BLaER1 (cell line): ENCODE results near the gene ZFP90.
"Not testable (repeated sequence)": the region's sequence is repeated elsewhere in the genome, so short reads cannot be mapped to it uniquely, and the experiment has no call there.

Source experiments
- H3K27ac ChIP-seq: shearing (Covaris generic); formaldehyde crosslinking; 2 replicates; pipeline ENCODE4 v1.8.1; 2022
- H3K27me3 ChIP-seq: shearing (Covaris generic); formaldehyde crosslinking; 2 replicates; pipeline ENCODE4 v1.8.1; 2022
- H3K36me3 ChIP-seq: shearing (Covaris generic); formaldehyde crosslinking; 2 replicates; pipeline ENCODE4 v1.8.1; 2022
- H3K4me1 ChIP-seq: shearing (Covaris generic); formaldehyde crosslinking; 2 replicates; pipeline ENCODE4 v1.8.1; 2022
- H3K4me2 ChIP-seq: shearing (Covaris generic); formaldehyde crosslinking; 2 replicates; pipeline ENCODE4 v1.8.1; 2022
- H3K4me3 ChIP-seq: shearing (Covaris generic); formaldehyde crosslinking; 2 replicates; pipeline ENCODE4 v1.8.1; 2022
- H3K9ac ChIP-seq: shearing (Covaris generic); formaldehyde crosslinking; 2 replicates; pipeline ENCODE4 v1.8.1; 2022
- H3K9me3 ChIP-seq: shearing (Covaris generic); formaldehyde crosslinking; 2 replicates; pipeline ENCODE4 v1.8.1; 2022
- H4K20me1 ChIP-seq: shearing (Covaris generic); formaldehyde crosslinking; 2 replicates; pipeline ENCODE4 v1.8.1; 2022
- Cebpa-rat ChIP-seq: shearing (Covaris generic); IDR thresholded peaks from 2 replicates; pipeline ENCODE4 v1.8.1; 2022

ZFP90 gene

DNA sequence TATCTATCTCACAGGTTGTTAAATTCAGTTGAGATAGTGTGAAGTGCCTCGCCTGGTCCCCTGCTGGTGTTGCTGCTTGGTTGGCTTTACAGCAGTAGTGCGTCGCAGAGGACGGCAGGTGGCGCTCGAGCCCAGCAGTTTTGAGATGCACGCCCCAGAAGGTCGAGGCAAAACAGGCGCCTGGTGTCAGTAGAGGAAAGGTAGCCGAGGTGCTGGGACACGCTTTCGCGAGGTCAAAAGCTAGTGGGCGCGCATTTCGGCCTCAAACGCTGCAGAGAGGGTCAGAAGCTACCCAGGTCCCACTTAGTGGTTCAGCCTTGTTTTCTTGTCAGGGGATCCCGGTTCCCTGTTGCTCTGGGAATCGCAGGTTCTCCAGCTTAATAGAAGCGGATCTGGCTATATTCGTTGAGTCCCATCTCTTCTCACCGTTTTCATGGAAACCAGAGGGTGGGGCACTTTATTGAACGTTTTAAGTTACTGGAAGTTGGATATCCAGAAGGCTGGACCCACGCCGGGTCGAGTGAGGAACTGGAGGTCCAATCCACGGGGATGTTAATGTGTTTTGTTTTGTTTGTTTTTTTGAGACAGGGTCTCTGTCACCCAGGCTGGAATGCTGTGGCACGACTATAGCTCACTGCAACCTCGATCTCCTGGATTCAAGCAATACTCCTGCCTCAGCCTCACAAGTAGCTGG, 10.3 kb upstream of the ZFP90 start:
- Histone ChIP-seq H3K36me3 (peaks cover 7% of the 10 kb centered on the region; the same call in 1 of the 2 replicates), H3K9me3 (peaks cover 30% of the 10 kb centered on the region), H3K27ac (no peak overlapping the region), H3K4me2 (peak overlapping the region; percentile 96), H3K9ac (no peak overlapping the region), H4K20me1 (no peaks in the 10 kb centered on the region), H3K27me3 (no peaks in the 10 kb centered on the region), H3K4me3 (no peak overlapping the region), H3K4me1 (peaks cover 20% of the 10 kb centered on the region)
- TF ChIP-seq Cebpa-rat: no peak

DNA sequence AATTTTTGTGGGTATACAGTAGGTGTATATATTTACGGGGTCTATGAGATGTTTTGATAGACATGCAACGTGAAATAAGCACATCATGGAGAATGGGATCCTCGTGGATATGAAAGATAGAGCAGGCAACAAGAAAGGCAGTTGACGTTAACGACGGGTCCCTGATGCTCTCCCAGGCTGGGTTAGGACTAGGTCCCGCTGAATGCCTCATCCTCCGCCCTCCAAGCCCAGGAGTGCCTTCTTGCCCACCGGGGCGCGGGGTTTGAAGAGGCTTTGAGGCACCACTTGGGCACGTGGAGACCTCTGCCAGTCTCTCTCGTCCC, 9.5 kb upstream of the ZFP90 start:
- Histone ChIP-seq H3K27ac (no peak overlapping the region), H3K9me3 (peaks cover 34% of the 10 kb centered on the region), H3K4me3 (peak overlapping the region; percentile 82), H3K36me3 (peaks cover 13% of the 10 kb centered on the region; the same call in 1 of the 2 replicates), H3K27me3 (no peaks in the 10 kb centered on the region), H3K4me1 (peaks cover 20% of the 10 kb centered on the region), H3K4me2 (peak overlapping the region; percentile 96), H3K9ac (peak overlapping the region; percentile 79; the same call in 1 of the 2 replicates), H4K20me1 (no peaks in the 10 kb centered on the region)
- TF ChIP-seq Cebpa-rat: no peak

DNA sequence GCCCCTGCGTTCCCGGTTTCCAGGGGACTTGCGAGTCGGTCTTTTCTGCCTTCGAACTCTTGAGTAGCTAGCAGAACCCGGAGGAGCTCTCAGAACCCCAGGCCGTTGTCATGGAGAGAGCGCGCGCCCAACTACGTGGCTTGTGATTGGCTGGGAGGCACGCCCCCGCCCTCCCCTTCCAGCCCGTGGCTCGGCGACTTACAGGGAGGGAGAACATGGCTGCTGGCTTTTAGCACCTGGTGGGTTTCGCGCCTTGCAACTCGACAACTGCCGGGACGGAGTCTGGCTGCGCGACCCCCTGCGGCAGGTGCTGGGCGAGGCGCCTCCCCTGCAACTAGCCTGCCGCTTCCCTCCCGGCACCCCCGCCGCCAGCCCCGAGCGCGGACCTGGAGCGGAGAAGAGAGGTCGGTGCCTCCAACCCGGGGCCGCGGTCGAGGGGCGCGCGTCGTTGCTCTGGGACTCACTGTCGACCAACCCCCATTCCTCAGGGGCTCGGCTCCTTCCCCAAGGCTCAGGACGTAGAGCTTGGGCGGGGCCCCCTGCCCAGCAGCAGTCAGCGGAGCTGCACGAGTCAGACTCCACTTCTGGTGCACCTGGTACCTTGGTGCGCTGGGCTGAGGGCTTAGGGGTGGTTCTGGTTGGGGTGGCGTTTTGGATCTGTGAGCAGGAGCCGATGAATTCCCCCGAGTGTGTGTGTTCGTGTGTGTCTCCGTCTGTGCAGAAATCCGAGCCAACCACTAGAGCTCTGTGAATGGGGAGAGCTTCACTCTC, 9.0 kb upstream of the ZFP90 start:
- TF ChIP-seq Cebpa-rat: no peak
- Histone ChIP-seq H3K27me3 (no peaks in the 10 kb centered on the region), H3K9ac (peak overlapping the region; percentile 79), H4K20me1 (no peaks in the 10 kb centered on the region), H3K4me3 (peak overlapping the region; percentile 82), H3K27ac (peak overlapping the region; percentile 47; the same call in 1 of the 2 replicates), H3K36me3 (peaks cover 13% of the 10 kb centered on the region; the same call in 1 of the 2 replicates), H3K4me2 (peak overlapping the region; percentile 96), H3K4me1 (peaks cover 20% of the 10 kb centered on the region), H3K9me3 (peaks cover 34% of the 10 kb centered on the region)

DNA sequence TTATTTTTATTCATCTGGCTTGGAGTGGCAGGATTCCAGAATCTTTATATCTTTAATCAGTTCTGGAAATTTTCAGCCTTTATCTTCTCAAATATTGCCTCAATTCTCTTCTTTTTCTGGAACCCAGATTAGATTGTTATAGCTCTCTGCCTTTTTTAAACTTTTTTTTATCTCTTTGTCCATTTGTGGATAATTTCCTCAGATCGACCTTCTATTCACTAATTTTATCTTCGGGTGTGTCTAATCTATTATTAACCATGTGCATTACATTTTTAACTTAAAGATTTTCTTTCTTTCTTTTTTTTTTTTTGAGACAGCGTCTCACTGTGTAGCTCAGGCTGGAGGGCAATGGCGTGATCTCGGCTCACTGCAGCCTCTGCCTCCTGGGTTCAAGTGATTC, 5.2 kb upstream of the ZFP90 start:
- no peak overlapping the region for H3K4me2 ChIP-seq
- H3K4me1 ChIP-seq: peaks cover 18% of the 10 kb centered on the region
- H3K27me3 ChIP-seq: no peaks in the 10 kb centered on the region
- H3K36me3 ChIP-seq: peaks cover 13% of the 10 kb centered on the region; the same call in 1 of the 2 replicates
- no peaks in the 10 kb centered on the region for H4K20me1 ChIP-seq
- H3K9ac ChIP-seq: no peak overlapping the region
- H3K27ac ChIP-seq: no peak overlapping the region
- H3K4me3 ChIP-seq: no peak overlapping the region
- H3K9me3 ChIP-seq: peaks cover 20% of the 10 kb centered on the region
- TF ChIP-seq Cebpa-rat: no peak

DNA sequence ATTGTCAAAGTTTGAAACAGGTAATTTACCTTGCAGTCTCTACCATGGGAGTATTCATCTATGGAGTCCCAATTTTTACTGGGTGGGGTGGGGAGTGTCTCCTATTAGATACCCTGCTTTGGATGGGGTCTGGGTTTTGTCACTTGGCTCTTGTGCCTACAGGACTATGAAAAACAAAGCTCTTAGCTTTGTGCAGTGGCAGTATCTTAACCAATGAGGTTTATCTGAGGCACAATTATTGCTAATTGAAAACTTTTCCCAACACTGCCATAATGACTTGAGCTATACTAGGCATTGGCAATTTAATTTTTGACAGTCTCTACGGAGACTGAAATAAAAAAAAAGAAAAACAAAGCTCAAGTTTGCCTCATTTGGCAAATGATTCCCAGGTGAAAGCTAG, 3.8 kb upstream of the ZFP90 start:
- Histone ChIP-seq H3K4me2 (no peak overlapping the region), H3K4me3 (no peak overlapping the region), H3K27ac (no peak overlapping the region), H3K36me3 (peaks cover 13% of the 10 kb centered on the region; the same call in 1 of the 2 replicates), H3K9me3 (peaks cover 20% of the 10 kb centered on the region), H4K20me1 (no peaks in the 10 kb centered on the region), H3K27me3 (no peaks in the 10 kb centered on the region), H3K9ac (no peak overlapping the region), H3K4me1 (peaks cover 15% of the 10 kb centered on the region)
- no peak for TF ChIP-seq Cebpa-rat

DNA sequence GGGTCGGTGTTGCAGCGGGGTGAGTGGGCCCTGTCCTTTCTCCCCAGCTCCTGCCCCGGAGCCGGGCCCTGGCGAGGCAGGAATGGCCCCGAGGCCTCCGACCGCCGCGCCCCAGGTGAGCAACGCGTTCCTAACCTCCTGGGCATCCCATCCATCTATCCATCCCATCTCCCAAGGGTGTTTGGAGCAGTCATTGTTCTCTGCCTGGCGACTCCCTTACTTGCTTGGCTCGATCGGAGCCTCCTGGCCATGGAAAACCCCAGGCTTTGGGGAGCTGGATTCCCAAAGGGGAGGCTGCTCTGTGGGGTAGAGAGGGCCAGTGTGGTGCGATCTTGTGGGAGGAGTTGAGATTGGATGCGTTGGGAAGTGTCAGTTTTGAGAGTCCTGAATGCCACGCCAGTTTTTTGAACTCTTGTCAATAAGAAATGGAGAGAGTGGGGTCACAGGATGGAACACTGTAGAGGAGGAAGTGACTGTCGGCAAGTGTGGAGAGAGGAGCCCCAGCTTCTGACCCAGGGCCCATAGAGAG, 684 bp downstream of the ZFP90 start:
- Histone ChIP-seq H3K9me3 (peaks cover 41% of the 10 kb centered on the region), H3K4me2 (peak overlapping the region; percentile 99), H3K4me1 (peaks cover 9% of the 10 kb centered on the region), H3K27ac (peak overlapping the region; percentile 84), H3K27me3 (no peaks in the 10 kb centered on the region), H3K36me3 (peaks cover 41% of the 10 kb centered on the region), H3K4me3 (peak overlapping the region; percentile 91), H3K9ac (peak overlapping the region; percentile 82), H4K20me1 (no peaks in the 10 kb centered on the region)
- TF ChIP-seq Cebpa-rat: no peak

DNA sequence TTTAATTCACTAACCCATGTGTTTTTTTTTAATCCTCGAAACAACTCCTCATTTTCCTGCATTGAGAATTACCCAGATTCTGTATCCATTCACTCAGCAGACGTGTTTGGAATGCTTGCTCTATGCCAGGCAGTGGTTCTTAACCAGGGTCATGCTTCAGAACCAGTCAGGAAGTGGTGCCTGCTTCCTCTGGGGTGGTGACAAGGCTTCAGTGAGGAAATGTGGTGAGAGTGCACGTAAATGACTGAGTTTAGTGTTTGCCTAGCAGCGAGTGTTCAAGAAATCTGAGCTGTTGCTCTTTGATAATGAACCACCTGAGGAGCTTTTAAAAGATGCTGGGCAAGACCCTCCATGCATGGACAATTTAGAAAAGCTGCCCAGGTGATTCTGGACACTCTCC, 9.9 kb downstream of the ZFP90 start:
- no peak overlapping the region for H3K27ac ChIP-seq
- TF ChIP-seq Cebpa-rat: no peak
- peaks cover 98% of the 10 kb centered on the region for H3K9me3 ChIP-seq
- peak overlapping the region; percentile 58 for H3K4me2 ChIP-seq
- peaks cover 95% of the 10 kb centered on the region for H3K36me3 ChIP-seq
- H3K9ac ChIP-seq: no peak overlapping the region
- H3K27me3 ChIP-seq: no peaks in the 10 kb centered on the region
- peak overlapping the region; percentile 31; the same call in 1 of the 2 replicates for H3K4me3 ChIP-seq
- no peaks in the 10 kb centered on the region for H4K20me1 ChIP-seq
- peaks cover 10% of the 10 kb centered on the region for H3K4me1 ChIP-seq

DNA sequence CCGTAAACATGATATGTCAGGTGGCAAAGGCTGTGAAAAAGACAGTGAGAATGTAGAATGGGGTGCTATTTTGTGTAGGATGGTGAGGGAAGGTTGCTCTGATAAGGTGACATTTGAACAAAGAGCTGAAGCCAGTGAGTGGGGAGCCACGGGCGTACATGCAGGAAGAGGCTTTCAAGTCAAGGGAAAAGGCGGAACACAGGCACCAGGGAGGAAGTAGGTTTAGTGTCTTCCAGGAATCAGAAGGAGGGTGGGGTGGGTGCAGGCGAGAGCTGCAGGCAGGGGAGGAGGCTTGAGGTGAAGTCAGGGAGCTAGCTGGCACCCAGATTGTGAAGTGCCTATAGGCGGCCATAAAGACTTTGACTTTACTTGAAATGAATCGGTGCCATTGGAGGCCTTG, 14.1 kb downstream of the ZFP90 start:
- no peak overlapping the region for H3K27ac ChIP-seq
- peaks cover 100% of the 10 kb centered on the region for H3K9me3 ChIP-seq
- no peaks in the 10 kb centered on the region for H3K27me3 ChIP-seq
- no peak for TF ChIP-seq Cebpa-rat
- H3K4me2 ChIP-seq: no peak overlapping the region
- H3K4me3 ChIP-seq: peak overlapping the region; percentile 6; the same call in 1 of the 2 replicates
- H4K20me1 ChIP-seq: no peaks in the 10 kb centered on the region
- peaks cover 98% of the 10 kb centered on the region for H3K36me3 ChIP-seq
- H3K9ac ChIP-seq: no peak overlapping the region
- peaks cover 10% of the 10 kb centered on the region for H3K4me1 ChIP-seq

DNA sequence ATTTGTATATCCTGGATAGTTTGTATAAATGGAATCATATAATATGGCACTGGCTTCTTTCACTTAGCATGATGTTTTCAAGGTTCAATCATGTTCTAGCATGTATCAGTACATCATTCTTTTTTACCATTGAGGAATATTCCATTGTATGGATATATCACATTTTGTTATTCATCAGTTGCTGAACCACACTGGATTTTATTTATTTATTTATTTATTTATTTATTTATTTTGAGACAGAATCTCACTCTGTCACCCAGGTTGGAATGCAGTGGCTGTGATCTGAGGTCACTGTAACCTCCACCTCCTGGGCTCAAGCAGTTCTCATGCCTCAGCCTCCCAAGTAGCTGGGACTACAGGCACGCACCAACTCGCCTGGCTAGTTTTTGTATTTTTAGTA, 21.2 kb downstream of the ZFP90 start:
- H3K4me1 ChIP-seq, H3K4me2 ChIP-seq, H3K9ac ChIP-seq, H3K27ac ChIP-seq, H4K20me1 ChIP-seq, H3K27me3 ChIP-seq: not testable (repeated sequence)
- Histone ChIP-seq H3K36me3 (peaks cover 100% of the 10 kb centered on the region), H3K9me3 (peaks cover 100% of the 10 kb centered on the region), H3K4me3 (peak overlapping the region; percentile 38)
